Measurements from ENCODE around the gene SIPA1L3.

DNA sequence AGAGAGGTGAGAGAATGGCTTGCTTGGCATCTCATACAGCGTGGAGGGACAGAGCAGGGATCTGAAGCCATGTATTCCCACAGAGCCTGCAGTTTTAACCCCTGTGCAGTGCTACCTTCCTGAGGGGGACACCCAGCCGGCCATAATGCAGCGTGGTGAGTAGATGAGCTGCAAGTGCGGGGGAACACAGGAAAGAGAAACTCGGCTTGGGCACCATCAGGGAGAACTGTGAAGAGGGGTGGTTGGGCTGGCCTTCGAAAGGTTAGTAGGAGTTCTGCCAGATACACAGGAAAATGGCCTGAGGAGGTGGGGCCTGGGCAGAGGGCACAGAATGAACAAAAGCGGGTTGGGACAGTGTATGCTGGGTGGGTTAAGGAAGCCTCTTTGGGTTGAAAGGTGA lies 88.3 kb downstream of the SIPA1L3 start:
- TF ChIP-seq, protein P1, sequence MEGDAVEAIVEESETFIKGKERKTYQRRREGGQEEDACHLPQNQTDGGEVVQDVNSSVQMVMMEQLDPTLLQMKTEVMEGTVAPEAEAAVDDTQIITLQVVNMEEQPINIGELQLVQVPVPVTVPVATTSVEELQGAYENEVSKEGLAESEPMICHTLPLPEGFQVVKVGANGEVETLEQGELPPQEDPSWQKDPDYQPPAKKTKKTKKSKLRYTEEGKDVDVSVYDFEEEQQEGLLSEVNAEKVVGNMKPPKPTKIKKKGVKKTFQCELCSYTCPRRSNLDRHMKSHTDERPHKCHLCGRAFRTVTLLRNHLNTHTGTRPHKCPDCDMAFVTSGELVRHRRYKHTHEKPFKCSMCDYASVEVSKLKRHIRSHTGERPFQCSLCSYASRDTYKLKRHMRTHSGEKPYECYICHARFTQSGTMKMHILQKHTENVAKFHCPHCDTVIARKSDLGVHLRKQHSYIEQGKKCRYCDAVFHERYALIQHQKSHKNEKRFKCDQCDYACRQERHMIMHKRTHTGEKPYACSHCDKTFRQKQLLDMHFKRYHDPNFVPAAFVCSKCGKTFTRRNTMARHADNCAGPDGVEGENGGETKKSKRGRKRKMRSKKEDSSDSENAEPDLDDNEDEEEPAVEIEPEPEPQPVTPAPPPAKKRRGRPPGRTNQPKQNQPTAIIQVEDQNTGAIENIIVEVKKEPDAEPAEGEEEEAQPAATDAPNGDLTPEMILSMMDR (IDR thresholded peaks at IDR 0.05): no peak
- TF ChIP-seq POLR2A (IDR thresholded peaks at IDR 0.05): no peak

Measured in lower leg skin (tissue), 3 donors.